Stimulated activated CD4-positive, alpha-beta T cell treated with anti-CD3 and anti-CD28 coated beads, Interleukin-4, amount 100 ng/mL, for 48 hours (primary cell): ENCODE measurements around the gene STAT3.
"Not testable (repeated sequence)": the region's sequence is repeated elsewhere in the genome, so short reads cannot be mapped to it uniquely, and the experiment has no call there.

ENCODE experiments used
- DNase-seq, 2 donors: peaks; one replicate each; pipeline ENCODE4 v3.0.0-alpha.2; 2020; ENCODE audit warnings: low read depth in 2 of 2

The STAT3 gene

DNA sequence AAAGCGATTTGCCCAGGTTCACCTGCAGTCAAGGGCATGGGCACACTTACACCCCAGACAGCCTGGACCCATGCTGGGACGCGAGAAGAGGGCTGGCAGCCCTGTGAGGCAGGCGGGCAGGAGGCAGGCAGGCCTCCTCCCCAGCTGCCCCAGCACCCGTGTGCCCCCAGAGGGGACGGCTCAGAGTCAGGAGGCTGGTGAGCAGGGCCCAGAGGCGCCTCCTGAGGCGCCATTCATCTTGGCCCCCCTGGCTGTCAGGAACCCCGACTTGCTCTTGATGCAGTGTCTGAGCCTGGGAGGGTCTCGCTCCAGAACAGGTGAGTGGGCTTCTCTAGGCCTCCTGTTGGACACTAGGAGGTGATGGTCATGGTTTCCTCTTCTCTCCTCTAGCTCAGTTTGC is 88.9 kb downstream of the STAT3 start:
- DNase-seq: not testable (repeated sequence)

DNA sequence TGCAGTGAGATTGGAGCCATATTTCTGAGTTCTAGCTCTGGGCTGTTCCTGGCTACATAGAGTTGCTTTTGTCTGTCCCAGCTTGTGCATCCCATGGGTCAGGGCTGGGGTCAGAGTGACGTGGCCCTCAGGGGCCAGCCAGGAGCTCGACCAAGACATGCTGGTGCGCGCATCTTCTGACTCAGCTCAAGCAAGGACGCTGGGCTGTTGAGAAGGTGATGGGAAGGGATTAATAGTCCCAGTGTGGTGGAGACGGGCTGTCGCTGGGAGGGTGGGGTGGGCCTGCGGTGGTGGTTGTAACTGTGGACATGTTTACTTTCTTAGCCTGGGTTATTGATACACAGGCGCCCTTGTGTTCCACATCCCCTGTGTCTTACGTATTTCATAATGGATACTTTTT is 90.5 kb downstream of the STAT3 start:
- DNase-seq: not testable (repeated sequence)

DNA sequence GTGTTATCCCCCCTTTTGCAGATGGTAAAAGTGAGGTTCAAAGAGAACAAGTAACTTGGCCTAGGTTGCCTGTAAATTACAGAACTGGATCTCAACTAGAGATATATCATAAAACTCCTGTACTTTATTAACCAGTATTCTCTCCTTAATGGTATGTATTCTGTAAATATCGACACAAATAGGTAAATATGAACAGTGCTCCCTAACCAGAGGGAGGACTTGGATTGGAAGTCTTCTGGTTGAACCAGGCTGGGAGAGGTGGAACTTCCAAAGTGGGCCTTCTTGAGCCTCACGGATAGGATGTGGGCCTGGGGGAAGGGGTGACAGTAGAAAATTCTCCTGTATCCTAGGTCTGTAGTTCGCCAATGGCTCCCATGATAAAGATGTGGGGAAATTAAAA is 92.2 kb downstream of the STAT3 start:
- no peak for DNase-seq

DNA sequence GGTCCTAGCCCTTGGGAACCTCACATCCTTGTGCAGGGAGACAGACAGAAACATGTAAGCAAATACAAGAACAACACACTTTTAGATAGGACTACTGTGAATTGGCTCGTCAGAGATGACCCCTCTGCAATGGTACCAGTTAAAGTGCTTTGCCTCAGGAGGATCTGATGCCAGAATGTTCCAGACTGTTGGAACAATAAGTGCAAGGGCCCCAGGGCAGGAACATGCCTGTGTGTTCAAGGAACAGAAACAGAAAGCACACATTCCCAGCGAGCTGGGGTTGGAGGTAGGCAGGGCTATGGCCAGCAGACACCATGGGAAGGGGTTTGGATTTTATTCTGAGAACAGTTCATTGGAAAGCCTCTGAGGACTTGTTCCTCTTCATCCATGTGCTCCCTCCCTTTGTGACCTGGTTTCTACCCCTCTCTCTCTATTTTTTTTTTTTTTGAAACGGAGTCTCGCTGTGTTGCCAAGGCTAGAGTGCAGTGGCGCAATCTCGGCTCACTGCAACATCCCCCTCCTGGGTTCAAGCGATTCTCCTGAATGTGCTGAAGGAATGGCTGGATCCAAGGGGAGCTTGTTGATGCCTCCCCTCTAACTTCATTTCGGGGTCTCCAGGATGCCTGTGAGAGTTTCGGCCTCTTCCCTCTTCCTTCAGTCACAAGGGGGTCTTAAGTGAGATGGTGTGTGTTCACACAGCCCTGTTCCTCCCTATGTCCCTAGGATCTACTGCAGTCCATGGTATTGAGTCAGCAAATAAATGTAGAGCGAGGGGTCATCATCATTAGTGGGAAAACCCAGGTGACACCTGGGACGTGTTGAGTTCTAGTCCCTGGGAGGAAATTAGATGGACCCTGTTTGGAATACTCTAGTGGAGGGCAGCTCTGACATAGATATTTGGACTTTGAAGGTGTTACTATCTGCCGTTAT is 93.5 kb downstream of the STAT3 start:
- DNase-seq: no peak

DNA sequence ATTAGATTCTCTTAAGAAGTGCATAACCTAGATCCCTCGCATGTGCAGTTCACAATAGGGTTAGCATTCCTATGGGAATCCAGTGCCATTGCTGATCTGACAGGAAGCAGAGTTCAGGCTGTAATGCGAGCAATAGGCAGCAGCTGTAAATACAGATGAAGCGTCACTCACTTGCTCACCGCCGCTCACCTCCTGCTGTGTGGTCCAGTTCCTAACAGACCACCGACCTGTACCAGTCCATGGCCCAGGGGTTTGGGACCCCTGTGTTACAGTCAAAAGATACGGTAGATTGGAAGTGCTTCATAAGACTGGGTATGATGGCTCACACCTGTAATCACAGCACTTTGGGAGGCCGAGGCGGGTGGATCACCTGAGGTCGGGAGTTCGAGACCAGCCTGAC is 97.1 kb downstream of the STAT3 start:
- no peak for DNase-seq

DNA sequence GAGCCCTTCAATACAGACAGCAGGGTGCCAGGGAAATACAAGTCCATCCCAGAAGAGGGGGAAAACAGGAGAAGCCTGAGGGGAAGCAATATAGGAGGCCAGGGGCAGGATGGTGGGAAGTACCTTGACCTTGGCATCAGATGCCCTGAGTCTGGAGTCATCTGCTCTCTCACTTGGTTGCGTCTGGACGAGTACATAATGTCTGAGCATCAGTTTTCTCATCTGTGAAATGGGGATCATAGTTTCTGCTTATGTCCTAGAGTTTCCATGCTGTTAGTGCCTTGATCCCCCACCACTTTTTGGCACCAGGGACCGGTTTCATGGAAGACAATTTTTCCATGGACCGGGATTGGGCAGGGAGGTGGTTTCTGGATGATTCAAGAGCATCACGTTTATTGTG is 97.7 kb downstream of the STAT3 start:
- DNase-seq: no peak

DNA sequence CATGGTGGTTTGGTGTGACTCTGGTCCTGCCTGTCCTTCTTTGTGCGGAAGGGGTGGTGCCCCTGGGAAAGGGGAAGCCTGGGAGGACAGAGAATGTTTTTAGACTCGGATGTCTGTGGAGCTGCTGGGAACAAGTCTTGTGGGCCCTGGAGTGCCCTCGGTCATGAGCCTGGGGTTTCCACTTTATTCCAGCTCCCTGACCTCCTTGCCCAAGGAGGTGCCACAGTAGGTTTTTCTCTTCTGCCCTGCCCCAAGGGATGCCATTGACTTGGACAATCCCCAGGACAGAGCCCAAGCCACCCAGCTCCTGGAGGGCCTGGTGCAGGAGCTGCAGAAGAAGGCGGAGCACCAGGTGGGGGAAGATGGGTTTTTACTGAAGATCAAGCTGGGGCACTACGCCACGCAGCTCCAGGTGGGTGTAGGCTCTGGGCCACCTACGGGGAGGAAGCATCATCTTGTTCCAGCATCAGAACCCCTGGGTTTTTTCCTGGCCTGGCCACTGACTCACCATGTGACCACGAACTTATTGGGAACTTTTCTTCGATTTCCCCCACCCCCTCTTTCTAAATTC is 98.5 kb downstream of the STAT3 start:
- peak; percentile 38 to 67 for DNase-seq

DNA sequence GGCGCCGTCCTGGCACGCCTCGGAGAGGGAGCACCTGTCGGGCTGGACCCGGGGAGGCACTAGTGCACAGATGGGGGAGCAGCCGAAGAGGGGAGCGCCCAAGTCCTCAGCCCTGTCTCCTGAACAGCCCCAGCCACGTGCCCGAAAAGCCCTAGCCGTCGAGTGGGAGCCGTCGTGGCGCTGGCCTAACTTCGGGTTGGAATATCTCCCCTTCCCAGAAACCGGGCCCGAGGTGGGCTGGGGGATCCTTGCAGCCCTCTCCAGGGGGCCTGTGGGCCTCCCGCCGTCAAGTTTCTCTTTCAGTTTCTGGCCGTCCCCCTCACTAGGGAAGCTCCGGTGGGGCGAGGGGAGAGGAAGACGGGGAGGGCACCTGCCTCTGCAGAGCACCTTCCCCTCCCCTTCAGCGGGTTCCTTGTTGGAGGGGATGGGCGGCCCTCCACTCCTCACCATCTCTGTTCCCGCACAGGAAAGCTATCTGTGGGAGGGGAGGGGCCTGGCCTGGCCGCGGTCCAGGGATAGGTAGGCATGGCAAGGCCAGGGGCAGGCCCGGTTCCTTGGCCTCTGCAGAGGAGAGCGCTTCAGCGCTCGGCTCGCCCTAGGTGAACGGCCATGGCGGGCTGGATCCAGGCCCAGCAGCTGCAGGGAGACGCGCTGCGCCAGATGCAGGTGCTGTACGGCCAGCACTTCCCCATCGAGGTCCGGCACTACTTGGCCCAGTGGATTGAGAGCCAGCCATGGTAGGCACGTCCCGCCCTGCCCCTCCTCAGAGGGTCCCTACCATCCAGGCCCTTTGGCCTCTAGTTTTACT is 99.2 kb downstream of the STAT3 start:
- DNase-seq: peak; percentile 38 to 53

DNA sequence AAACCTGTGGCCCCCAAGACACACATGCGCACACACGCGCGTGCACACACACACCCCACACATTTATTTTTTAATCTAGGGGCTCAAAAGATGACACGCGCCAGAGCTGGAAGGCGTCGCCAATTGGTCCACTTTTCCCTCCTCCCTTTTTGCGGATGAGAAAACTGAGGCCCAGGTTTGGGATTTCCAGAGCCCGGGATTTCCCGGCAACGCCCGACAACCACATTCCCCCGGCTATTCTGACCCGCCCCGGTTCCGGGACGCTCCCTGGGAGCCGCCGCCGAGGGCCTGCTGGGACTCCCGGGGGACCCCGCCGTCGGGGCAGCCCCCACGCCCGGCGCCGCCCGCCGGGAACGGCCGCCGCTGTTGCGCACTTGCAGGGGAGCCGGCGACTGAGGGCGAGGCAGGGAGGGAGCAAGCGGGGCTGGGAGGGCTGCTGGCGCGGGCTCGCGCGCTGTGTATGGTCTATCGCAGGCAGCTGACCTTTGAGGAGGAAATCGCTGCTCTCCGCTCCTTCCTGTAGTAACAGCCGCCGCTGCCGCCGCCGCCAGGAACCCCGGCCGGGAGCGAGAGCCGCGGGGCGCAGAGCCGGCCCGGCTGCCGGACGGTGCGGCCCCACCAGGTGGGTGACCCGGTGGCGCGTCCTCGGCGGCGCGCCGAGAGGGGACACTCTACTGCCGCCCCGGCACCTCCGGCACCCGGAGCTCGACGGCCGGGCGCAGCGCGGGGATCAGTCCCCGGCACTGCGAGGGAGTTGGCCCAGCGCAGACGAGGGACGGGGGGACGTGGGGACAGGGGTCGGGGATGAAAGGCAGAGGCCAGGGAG is 100.1 kb downstream of the STAT3 start, which contains the start of gene STAT5A:
Gene STAT5A (plus strand): TSS at position 522 of the 826 bp plus-strand sequence. CDS start 914 bp downstream, outside the sequence.
- DNase-seq: peak; percentile 66 to 74

DNA sequence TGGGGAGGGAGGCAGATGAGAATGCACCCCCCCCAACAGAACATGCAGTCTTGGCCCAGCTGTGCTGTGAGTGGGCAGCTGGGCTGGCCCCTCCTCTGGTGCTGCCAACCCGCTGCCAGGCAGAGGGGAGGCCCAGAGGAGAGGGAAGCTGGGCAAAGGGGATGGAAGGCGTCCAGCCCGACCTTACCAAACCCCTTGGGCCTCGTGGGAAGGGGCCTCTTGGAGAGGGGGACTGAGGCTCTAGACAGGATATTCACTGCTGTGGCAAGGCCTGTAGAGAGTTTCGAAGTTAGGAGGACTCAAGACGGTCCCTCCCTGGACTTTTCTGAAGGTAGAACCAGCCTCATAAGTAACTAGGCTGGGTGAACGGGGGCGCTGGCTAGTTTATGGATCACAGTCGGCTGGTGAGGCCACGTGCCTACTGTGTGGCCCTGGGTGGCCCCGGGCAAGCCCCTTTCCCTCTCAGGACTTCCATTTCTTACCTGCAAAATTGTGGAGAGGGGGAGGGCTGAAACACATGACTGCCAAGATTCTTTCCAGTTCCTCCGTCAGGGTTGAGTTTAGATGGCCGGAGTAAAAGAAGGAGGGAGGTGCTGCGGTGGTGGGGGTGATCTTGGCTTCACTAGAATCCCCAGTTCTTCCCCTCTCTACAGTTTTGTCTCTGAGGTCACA is 100.8 kb downstream of the STAT3 start:
- peak; percentile 38 to 45 for DNase-seq

DNA sequence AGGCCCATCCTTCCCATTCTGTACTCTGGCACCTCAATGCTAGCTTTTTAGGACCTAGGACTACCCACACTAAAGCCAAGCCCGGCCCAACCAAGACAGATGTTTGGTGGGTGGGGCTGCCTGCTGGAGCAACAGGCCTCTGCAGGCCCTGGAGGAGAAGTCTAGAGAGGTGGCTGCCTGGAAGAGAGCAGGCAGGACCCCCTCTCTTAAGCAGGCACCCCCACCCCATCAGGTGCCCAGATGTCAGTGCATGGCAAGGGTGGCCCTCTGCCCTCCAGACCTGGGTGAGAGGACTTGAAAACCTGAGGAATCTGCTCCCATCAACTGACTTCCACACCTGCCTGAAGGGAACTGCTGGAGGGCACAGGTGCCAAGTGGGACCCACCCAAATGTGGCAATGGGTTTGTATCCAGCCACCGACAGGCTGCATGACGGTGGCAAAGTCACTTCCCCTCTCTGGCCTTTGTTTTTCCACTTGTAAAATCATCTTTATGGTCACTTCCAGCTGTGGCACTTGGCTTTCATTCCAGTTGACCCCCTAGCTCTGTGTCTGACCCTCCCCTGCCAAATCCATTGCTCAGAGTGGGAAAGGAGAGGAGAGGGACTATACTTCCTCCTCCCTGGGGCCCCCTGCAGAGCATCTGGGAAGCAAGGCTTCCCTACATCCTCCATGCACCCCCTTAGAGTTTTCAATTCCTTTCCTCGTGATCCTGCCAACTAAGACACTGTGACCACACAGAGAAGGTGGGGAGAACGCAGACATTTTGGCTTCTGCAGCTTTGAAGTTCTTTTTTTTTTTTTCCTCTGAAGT is 101.6 kb downstream of the STAT3 start:
- DNase-seq: no peak

DNA sequence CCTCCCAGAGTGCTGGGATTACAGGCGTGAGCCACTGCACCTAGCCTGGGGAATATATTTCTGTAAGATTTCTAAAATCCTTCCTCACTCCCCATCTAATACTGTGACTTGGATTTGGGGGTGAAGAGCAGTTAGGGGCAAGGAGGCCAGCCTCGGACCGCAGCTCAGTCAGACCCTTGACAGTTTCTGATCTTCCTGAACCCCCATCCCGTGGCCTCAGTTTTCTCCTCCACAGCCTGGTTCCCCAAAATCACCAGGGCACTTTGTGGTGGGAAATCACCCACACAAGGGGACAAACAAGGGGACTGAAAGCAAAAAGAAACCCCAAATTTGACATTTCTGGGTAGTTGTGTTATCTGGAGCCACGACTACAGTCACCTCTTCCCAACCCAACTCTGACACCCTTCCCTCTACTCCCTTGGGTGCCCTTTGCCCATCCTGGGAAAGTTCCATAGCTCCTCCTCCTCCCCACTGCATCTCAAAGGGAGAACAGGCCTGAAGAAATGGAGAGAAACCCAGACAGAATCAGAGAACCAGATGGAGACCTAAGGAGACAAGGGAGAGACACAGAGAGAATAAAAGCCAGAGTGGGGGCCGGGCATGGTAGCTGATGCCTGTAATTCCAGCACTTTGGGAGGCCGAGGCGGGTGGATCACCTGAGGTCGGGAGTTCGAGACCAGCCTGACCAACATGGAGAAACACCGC is 102.7 kb downstream of the STAT3 start:
- DNase-seq: no peak

DNA sequence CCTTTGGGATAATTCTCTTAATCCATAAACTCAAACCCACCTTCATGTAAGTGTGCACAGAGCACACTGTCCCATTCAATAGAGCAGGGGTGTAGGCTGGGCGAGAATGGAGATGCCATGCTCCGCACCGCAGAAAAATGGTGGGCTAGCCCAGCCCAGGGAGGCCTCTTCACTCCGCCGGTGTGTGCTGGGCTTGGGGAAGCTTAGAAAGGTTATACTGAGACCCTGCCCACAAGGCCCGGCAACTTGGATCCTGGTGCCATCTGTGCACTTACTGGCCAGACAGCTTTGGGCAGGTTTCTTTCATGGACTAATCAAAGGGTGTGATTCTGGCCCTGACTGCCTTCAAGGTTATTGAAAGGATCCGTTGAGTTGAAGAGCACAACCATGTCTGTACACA is 103.7 kb downstream of the STAT3 start:
- no peak for DNase-seq

DNA sequence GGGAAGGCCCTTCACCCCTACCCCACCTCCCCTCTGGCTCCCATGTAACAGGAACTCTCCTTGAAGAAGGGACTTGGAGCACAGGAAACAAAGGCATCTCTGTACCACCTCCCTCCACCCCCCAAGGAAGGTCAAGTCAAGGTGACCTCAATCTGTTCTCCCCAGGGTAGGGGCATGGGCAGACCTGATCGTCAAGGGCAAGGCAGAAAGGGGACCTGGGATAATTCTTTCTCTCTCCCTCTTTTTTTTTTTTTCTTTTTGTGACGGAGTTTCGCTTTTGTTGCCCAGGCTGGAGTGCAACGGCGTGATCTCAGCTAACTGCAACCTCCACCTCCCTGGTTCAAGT is 104.2 kb downstream of the STAT3 start:
- no peak for DNase-seq

DNA sequence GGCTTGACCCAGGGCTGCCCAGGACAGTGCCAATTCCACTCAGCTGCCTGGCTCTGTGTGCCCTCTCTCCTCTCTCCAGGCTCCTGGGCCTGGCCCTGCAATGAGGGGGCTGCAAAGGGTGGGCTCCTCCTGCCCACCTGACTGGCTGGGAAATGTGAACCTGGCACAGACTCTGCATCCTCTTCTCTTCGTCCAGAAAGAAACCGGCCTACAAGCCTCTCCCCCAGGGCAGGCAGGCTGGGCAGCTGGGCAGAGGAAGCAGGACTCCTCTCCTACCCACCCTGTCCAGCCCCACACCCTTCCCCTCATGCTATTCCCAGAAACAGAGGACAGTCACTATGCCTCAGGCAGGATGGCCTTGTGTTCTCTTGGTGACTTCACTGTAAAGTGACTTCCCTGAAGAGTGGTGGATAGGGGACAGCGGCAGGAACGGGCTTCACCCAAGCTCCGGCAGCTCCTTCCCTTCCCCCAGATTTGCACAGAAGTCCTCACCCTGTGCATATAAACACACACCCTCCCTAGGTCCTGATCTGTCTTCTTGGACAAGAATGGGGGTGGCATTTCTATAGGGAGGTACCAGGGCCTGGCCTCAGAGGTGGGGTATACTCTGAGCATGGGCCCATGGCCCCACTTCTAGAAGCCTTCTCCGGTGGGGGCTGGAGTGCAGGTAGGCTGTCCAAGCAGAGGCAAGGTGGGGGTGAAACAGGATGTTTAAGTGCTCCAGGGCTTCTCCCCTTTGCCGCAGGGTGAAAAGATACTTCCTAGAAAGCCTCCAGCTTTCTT is 104.8 kb downstream of the STAT3 start:
- no peak for DNase-seq

DNA sequence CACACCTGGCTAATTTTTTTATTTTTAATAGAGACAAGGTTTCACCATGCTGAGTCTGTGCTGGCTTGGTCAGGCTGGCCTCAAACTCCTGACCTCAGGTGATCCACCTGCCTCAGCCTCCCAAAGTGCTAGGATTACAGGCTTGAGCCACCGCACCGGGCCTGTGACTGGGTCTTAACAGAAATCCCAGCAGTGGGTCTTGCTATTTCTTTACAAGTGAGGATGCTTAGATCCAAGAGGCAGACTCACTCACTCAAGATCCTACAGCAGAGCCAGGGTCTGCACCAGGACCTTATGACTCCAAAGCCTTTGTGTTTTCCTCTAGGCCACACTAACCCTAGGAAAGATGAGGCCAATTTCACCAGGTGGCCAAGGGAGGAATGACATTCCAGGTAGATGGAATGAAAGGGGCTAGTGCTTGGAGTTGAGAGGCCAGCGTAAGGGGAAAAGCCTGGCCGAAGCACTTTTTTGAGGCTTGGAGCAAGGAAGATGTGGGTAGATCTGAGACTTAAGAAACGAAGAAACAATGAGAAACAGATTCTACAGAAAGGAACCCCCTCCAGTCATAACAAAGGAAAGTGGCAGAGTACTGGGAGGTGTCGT is 105.7 kb downstream of the STAT3 start:
- no peak for DNase-seq

DNA sequence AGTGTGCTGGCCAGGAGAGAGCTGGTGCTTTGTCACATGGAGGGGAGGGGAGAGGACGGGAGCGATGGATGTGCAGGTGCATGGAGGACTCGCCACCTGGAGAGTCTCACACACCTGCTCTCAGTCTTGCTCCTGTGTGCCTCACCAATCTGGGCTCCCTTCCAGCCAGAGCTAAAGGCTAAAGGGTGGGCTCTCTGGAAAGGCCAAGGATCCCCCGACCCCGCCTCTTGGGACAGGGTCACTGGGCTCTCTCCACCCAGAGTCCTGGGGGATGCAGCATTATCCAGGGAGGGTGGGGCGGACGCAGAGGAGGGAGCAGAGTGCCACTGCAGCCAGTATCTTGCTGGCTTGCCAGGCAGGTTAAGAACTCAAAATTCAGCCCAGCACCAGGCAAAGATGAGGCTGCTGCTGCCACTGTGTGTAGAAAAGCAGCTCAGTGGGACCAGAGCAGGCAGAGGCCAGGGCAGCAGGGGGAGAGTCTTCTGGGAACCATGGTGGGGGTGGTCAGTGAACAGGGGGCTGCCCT is 106.6 kb downstream of the STAT3 start:
- DNase-seq: no peak
